Measurements from ENCODE around the gene TAAR1. TPM values are rescaled to one million over a fixed set of nuclear protein-coding genes. Genes with fewer than 3 reads are reported as not detected.

TAAR1 gene
- total RNA-seq, 1 experiment from 2014 or later: not detected

DNA sequence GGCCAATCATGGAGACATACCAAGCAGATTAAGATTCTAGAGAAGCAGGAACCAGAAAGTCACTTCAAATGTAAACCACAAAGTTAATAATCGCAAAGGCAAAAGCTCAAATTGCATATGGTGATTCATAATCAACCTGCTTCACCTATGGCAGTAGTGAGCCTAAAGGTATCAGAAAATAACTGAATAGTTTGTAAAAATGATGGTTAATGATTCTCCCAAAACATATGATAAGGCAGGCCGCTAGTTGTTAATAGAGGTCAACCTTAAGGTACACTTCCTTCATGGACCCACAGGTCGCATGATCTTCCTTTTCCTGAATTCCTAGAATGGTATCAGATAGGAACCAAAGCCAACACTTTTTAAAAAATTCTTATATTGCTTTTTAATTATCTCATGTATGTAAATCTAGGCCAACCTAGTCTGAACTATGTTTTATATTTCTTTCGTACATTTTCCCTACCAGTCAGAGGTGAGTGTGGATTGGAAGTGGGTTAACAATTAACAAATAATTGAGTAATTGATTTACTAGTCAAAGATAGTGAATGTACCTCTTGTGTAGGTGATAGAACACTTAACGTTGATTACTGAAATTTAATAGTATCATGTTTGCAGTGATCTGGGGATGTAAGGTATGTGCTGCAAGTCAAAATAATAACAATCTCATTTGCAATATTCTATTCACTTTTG lies 51.3 kb downstream of the TAAR1 start:
- no peaks in the 10 kb centered on the region for H3K27me3 Mint-ChIP-seq (ENCODE audit: low read depth)
- Histone ChIP-seq H3K4me1 (ENCODE audit: insufficient read depth, low read length) (no peaks in the 10 kb centered on the region), H4K8ac (replicated peaks; ENCODE audit: insufficient read length, low read depth, low read length) (no peak overlapping the region), H3K27me3 (ENCODE audit: insufficient read depth, low read length) (no peaks in the 10 kb centered on the region), H3K18ac (ENCODE audit: insufficient read length, low read depth, low read length) (no peak overlapping the region), H3T11ph (ENCODE audit: low read length) (no peak overlapping the region), H2BK15ac (ENCODE audit: low read depth, low read length) (no peak overlapping the region), H2BK12ac (ENCODE audit: insufficient read length, low read depth, low read length) (no peak overlapping the region), H3K4ac (ENCODE audit: low read depth, low read length) (no peak overlapping the region), H3K9me3 (ENCODE audit: control insufficient read depth, low read depth, low read length) (no peaks in the 10 kb centered on the region), H4K5ac (ENCODE audit: insufficient read length, low read depth, low read length) (no peak overlapping the region), H3K14ac (ENCODE audit: insufficient read depth, low read length) (no peak overlapping the region), H2AFZ (ENCODE audit: low read length) (no peak overlapping the region), H3K79me1 (ENCODE audit: insufficient read depth, low read depth, low read length, poor library complexity, severe bottlenecking) (no peaks in the 10 kb centered on the region), H3K23ac (ENCODE audit: insufficient read length, low read depth, low read length) (no peak overlapping the region), H2AK5ac (ENCODE audit: insufficient read length, low read length) (no peak overlapping the region), H3K9ac (ENCODE audit: extremely low read depth, insufficient read length, low read length) (no peak overlapping the region), H3K79me2 (ENCODE audit: insufficient read depth, low read length) (no peaks in the 10 kb centered on the region), H3K23me2 (ENCODE audit: insufficient read length, low read depth, low read length, poor library complexity, severe bottlenecking) (no peaks in the 10 kb centered on the region), H2BK5ac (ENCODE audit: insufficient read length, low read length) (no peak overlapping the region), H3K4me2 (ENCODE audit: insufficient read depth, insufficient read length, low read length) (no peak overlapping the region), H4K91ac (ENCODE audit: insufficient read length, low read depth, low read length) (no peak overlapping the region), H3K27ac (ENCODE audit: insufficient read length, low read depth, low read length) (no peak overlapping the region), H3K56ac (ENCODE audit: insufficient read length, low read depth, low read length) (no peak overlapping the region), H2BK20ac (ENCODE audit: low read depth, low read length, poor library complexity, severe bottlenecking) (no peak overlapping the region), H2BK120ac (ENCODE audit: low read depth, low read length, poor library complexity, severe bottlenecking) (no peak overlapping the region), H4K20me1 (ENCODE audit: control insufficient read depth, insufficient read depth, insufficient read length) (no peaks in the 10 kb centered on the region)
- TF ChIP-seq, protein P1, sequence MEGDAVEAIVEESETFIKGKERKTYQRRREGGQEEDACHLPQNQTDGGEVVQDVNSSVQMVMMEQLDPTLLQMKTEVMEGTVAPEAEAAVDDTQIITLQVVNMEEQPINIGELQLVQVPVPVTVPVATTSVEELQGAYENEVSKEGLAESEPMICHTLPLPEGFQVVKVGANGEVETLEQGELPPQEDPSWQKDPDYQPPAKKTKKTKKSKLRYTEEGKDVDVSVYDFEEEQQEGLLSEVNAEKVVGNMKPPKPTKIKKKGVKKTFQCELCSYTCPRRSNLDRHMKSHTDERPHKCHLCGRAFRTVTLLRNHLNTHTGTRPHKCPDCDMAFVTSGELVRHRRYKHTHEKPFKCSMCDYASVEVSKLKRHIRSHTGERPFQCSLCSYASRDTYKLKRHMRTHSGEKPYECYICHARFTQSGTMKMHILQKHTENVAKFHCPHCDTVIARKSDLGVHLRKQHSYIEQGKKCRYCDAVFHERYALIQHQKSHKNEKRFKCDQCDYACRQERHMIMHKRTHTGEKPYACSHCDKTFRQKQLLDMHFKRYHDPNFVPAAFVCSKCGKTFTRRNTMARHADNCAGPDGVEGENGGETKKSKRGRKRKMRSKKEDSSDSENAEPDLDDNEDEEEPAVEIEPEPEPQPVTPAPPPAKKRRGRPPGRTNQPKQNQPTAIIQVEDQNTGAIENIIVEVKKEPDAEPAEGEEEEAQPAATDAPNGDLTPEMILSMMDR (conservative IDR thresholded peaks at IDR 0.05): no peak
- WGBS (ENCODE audit: extremely low coverage, insufficient read length, low lambda C conversion rate): no CpG with 5 or more reads among the region's 5 CpGs
- no peak overlapping the region for H3K4me3 Mint-ChIP-seq
- no peaks in the 10 kb centered on the region for H3K9me3 Mint-ChIP-seq
- no peaks in the 10 kb centered on the region for H3K4me1 Mint-ChIP-seq
- DNase-seq: no peak
- H3K36me3 Mint-ChIP-seq (ENCODE audit: insufficient read depth in 1 of 3, low read depth in 3 of 3): no peaks in the 10 kb centered on the region
- no peak overlapping the region for H3K27ac Mint-ChIP-seq
